HG03354 (cell line): ENCODE results near the gene DCUN1D2.
"Not testable (repeated sequence)": the region's sequence is repeated elsewhere in the genome, so short reads cannot be mapped to it uniquely, and the experiment has no call there.

ENCODE experiments used
- ATAC-seq: cut with Tn5 transposase; IDR thresholded peaks from one replicate; pipeline ENCODE4 v1.9.1; 2021; ENCODE audit warnings: mild to moderate bottlenecking; ENCODE audit not compliant: unreplicated experiment, poor library complexity, severe bottlenecking

DCUN1D2 gene

GRCh38 chr13:113469582-113469981, 20.9 kb downstream of the DCUN1D2 start:
- ATAC-seq, result no peak

GRCh38 chr13:113468472-113469201, 21.9 kb downstream of the DCUN1D2 start:
- ATAC-seq, result no peak

- ATAC-seq, result no peak
Measured at GRCh38 chr13:113468029-113468428, 22.5 kb downstream of the DCUN1D2 start.

GRCh38 chr13:113466383-113466782, 24.1 kb downstream of the DCUN1D2 start:
- ATAC-seq, result no peak

- ATAC-seq, result no peak
Measured at GRCh38 chr13:113465300-113465699, 25.2 kb downstream of the DCUN1D2 start.

- no peak for ATAC-seq
Measured at GRCh38 chr13:113464476-113464875, 26.0 kb downstream of the DCUN1D2 start.

- no peak for ATAC-seq
Measured at GRCh38 chr13:113461022-113461751, 29.3 kb downstream of the DCUN1D2 start.

GRCh38 chr13:113460599-113460998, 29.9 kb downstream of the DCUN1D2 start:
- no peak for ATAC-seq

- no peak for ATAC-seq
Measured at GRCh38 chr13:113460064-113460555, 30.4 kb downstream of the DCUN1D2 start.

GRCh38 chr13:113458253-113459065, 32.1 kb downstream of the DCUN1D2 start:
- no peak for ATAC-seq

- ATAC-seq, result no peak
Measured at GRCh38 chr13:113457510-113457909, 33.0 kb downstream of the DCUN1D2 start.

GRCh38 chr13:113456116-113456702, 34.3 kb downstream of the DCUN1D2 start:
- no peak for ATAC-seq

GRCh38 chr13:113455384-113455783, 35.1 kb downstream of the DCUN1D2 start:
- no peak for ATAC-seq

GRCh38 chr13:113454936-113455335, 35.6 kb downstream of the DCUN1D2 start:
- no peak for ATAC-seq

GRCh38 chr13:113452942-113453901, 37.3 kb downstream of the DCUN1D2 start, which contains the start of gene ADPRHL1:
Gene ADPRHL1 (minus strand): TSS chr13:113453488. CDS start chr13:113453437, 51 bp downstream.
- no peak for ATAC-seq

- no peak for ATAC-seq
Measured at GRCh38 chr13:113452466-113452865, 38.0 kb downstream of the DCUN1D2 start.

- no peak for ATAC-seq
Measured at GRCh38 chr13:113451951-113452421, 38.5 kb downstream of the DCUN1D2 start.

GRCh38 chr13:113450861-113451620, 39.5 kb downstream of the DCUN1D2 start:
- ATAC-seq, result not testable (repeated sequence)
